Activated T-helper 17 cell treated with anti-CD3 and anti-CD28 coated beads, Interleukin-2, amount 50 U/mL, for 72 hours (primary cell): Measurements from ENCODE around the gene POLR2B. TPM values are rescaled to one million over a fixed set of nuclear protein-coding genes. Genes with fewer than 3 reads are reported as not detected.
"Not testable (repeated sequence)": the region's sequence is repeated elsewhere in the genome, so short reads cannot be mapped to it uniquely, and the experiment has no call there.

Source experiments
- ATAC-seq: fragments of 150-1000 bp; cut with Tn5 transposase; replicated peaks from 2 replicates; pipeline ENCODE4 v1.10.0; 2021; ENCODE audit warnings: mild to moderate bottlenecking, moderate library complexity
- H3K27ac Mint-ChIP-seq: one replicate; pipeline ENCODE4 v1.8.0; 2022; ENCODE audit warnings: mixed read lengths
- H3K27me3 Mint-ChIP-seq: one replicate; pipeline ENCODE4 v1.8.0; 2022; ENCODE audit warnings: mixed read lengths
- H3K36me3 Mint-ChIP-seq: one replicate; pipeline ENCODE4 v1.8.0; 2022; ENCODE audit warnings: low read depth, mild to moderate bottlenecking, mixed read lengths
- H3K4me1 Mint-ChIP-seq: one replicate; pipeline ENCODE4 v1.8.0; 2022; ENCODE audit warnings: mixed read lengths
- H3K4me3 Mint-ChIP-seq: one replicate; pipeline ENCODE4 v1.8.0; 2022; ENCODE audit warnings: mild to moderate bottlenecking, mixed read lengths
- H3K9me3 Mint-ChIP-seq: one replicate; pipeline ENCODE4 v1.8.0; 2022; ENCODE audit warnings: mixed read lengths
- total RNA-seq, 2 donors: library from RNA; stranded (reverse); gene quantifications; one replicate each; pipeline ENCODE4 v1.2.3, GENCODE V29; 2022

The POLR2B gene
- total RNA-seq, 2 donors from 2014 or later: 105 to 133 TPM

DNA sequence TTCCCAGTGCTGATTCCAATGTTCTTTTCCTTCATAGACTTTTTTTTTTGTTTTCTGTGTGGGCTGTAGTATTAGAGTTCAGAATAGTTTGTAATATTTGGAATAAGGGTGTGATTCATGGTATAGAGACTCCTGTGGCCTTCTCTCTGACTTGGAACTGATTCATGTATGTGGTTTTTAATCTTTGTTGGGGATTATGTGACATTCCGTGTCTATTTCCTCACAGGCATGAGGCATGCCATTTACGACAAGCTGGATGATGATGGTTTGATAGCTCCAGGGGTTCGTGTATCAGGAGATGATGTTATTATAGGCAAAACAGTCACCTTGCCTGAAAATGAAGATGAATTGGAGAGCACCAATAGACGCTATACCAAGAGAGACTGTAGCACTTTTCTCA, 44.4 kb downstream of the POLR2B start:
- H3K36me3 Mint-ChIP-seq: peaks cover 97% of the 10 kb centered on the region
- H3K9me3 Mint-ChIP-seq: no peaks in the 10 kb centered on the region
- no peaks in the 10 kb centered on the region for H3K27me3 Mint-ChIP-seq
- H3K4me3 Mint-ChIP-seq: no peak overlapping the region
- H3K27ac Mint-ChIP-seq: no peak overlapping the region
- H3K4me1 Mint-ChIP-seq: no peaks in the 10 kb centered on the region
- no peak for ATAC-seq

GRCh38 chr4:57034520-57034919, 55.8 kb downstream of the POLR2B start:
- Mint-ChIP-seq H3K4me3 (no peak overlapping the region), H3K27ac (no peak overlapping the region), H3K4me1 (no peaks in the 10 kb centered on the region), H3K9me3 (no peaks in the 10 kb centered on the region), H3K36me3 (peaks cover 37% of the 10 kb centered on the region), H3K27me3 (peaks cover 12% of the 10 kb centered on the region)
- ATAC-seq: no peak

GRCh38 chr4:57037982-57038604, 59.4 kb downstream of the POLR2B start:
- peaks cover 1% of the 10 kb centered on the region for H3K36me3 Mint-ChIP-seq
- H3K27ac Mint-ChIP-seq: no peak overlapping the region
- ATAC-seq: no peak
- no peaks in the 10 kb centered on the region for H3K9me3 Mint-ChIP-seq
- H3K4me1 Mint-ChIP-seq: no peaks in the 10 kb centered on the region
- peaks cover 20% of the 10 kb centered on the region for H3K27me3 Mint-ChIP-seq
- H3K4me3 Mint-ChIP-seq: no peak overlapping the region

DNA sequence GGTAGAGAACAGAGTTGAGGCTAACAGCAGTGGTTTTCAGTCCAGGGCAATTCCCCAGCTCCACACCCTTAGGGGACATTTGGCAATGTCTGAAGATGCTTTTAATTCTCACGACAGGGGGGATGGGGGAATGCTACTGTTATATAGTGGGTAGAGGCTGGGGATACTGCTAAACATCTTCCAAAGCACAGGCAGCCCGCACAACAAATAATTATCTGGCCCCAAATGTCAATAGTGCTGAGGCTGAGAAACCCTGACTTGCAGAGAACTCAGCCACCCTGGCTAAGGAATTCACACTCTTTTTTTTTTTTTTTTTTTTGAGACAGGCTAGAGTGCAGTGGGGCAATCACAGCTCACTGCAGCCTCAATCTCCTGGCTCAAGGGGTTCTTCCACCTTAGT, 60.6 kb downstream of the POLR2B start:
- Mint-ChIP-seq H3K4me1 (no peaks in the 10 kb centered on the region), H3K9me3 (no peaks in the 10 kb centered on the region), H3K27me3 (peaks cover 20% of the 10 kb centered on the region), H3K4me3 (no peak overlapping the region), H3K36me3 (no peaks in the 10 kb centered on the region), H3K27ac (no peak overlapping the region)
- ATAC-seq: no peak

DNA sequence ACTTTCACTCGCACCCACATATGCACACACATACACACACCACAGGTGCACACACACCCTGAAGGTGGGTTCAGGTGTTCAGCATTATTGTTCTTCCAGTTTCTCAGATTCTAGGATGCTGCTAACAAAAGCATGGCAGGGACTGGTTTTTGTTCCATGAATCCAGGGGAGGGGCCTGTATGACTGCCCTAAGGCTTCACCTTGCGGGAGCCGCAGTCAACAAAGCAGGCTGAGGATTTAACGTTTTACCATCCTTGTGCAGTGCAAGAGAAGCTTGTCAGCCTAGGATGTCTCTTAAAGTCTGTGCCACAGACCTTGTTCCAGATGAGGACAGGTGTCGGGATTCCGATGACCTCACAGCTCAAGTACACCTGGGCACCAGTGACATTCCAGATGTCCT, 61.8 kb downstream of the POLR2B start:
- Mint-ChIP-seq H3K27ac (no peak overlapping the region), H3K4me1 (no peaks in the 10 kb centered on the region), H3K27me3 (peaks cover 20% of the 10 kb centered on the region), H3K9me3 (no peaks in the 10 kb centered on the region), H3K4me3 (no peak overlapping the region), H3K36me3 (no peaks in the 10 kb centered on the region)
- ATAC-seq: no peak

GRCh38 chr4:57041020-57041419, 62.3 kb downstream of the POLR2B start:
- Mint-ChIP-seq H3K36me3 (no peaks in the 10 kb centered on the region), H3K4me3 (no peak overlapping the region), H3K27me3 (peaks cover 23% of the 10 kb centered on the region)

GRCh38 chr4:57042711-57043169, 64.0 kb downstream of the POLR2B start:
- Mint-ChIP-seq H3K36me3 (no peaks in the 10 kb centered on the region), H3K4me1 (no peaks in the 10 kb centered on the region), H3K9me3 (no peaks in the 10 kb centered on the region), H3K27ac (no peak overlapping the region), H3K4me3 (no peak overlapping the region), H3K27me3 (peaks cover 29% of the 10 kb centered on the region)
- ATAC-seq: no peak

More at GRCh38 chr4:57041020-57041419, 62.3 kb downstream of the POLR2B start:
- H3K9me3 Mint-ChIP-seq: no peaks in the 10 kb centered on the region
- H3K27ac Mint-ChIP-seq: no peak overlapping the region
- no peak for ATAC-seq
- H3K4me1 Mint-ChIP-seq: no peaks in the 10 kb centered on the region

DNA sequence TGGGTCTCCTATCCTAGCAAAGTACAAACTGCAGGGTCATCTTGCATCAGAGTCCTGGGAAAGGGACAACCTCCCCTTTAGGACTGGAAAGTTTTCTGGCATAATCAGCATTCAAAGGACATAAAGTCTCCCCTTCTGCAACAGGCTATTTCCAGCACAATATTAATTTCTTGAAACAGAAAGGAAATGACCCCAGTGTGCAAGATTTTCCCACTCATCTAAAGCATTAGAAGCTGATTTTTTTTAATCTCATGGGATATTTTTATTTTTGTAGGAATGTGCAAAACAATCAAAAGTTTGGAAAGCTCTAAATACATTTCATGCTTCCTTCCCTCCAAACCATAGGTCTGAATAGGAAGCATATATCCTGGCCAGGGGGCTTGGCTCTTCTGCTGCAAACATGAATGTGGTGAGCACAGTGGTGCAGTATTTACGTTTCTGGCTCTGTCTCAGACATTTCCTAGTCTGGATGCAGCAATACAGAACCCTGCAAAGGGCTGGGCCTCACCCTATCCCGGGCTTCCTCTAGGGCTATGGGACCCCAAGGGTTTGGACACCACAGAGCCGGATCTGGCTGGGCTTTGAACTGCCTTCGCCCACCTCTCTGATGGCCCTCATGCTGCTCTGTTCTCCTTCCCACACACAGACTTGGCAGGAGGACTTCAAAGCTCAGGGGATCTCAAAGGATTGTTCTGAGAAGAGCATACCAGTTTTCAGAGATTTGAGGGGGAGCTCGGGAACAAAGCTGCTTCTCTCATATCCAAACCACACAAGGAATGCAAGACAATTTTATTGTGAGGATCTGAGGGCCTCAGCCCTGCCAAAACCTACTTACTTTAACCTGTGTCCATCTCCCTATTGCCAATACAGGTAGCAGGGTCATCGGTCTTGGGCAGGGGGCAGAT, 64.9 kb downstream of the POLR2B start:
- no peaks in the 10 kb centered on the region for H3K36me3 Mint-ChIP-seq
- no peaks in the 10 kb centered on the region for H3K9me3 Mint-ChIP-seq
- H3K4me3 Mint-ChIP-seq: no peak overlapping the region
- no peak for ATAC-seq
- H3K4me1 Mint-ChIP-seq: no peaks in the 10 kb centered on the region
- H3K27ac Mint-ChIP-seq: no peak overlapping the region
- peaks cover 25% of the 10 kb centered on the region for H3K27me3 Mint-ChIP-seq

DNA sequence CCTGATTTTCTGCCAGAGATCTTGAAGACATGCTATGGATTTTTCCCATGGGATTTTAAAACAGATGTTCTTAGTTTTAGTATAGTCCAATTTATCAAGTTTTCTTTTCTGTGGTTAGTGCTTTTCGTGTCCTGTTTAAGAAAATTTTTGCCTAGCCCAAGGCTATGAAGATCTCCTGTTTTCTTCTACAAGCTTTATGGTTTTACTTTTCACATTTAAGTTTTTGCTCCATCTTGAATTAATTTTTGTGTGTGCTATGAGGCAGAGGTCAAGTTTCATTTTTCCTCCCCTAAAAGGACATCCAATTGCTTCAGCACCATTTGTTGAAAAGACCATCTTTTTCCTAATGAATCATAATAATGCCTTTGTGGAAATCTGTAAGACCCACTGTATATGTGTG, 65.6 kb downstream of the POLR2B start:
- no peaks in the 10 kb centered on the region for H3K9me3 Mint-ChIP-seq
- ATAC-seq: no peak
- H3K36me3 Mint-ChIP-seq: no peaks in the 10 kb centered on the region
- H3K27me3 Mint-ChIP-seq: peaks cover 23% of the 10 kb centered on the region
- no peak overlapping the region for H3K27ac Mint-ChIP-seq
- H3K4me1 Mint-ChIP-seq: no peaks in the 10 kb centered on the region
- H3K4me3 Mint-ChIP-seq: no peak overlapping the region

GRCh38 chr4:57044996-57045395, 66.3 kb downstream of the POLR2B start:
- Mint-ChIP-seq H3K27me3 (peaks cover 27% of the 10 kb centered on the region), H3K4me1 (no peaks in the 10 kb centered on the region), H3K9me3 (no peaks in the 10 kb centered on the region), H3K4me3 (no peak overlapping the region), H3K36me3 (no peaks in the 10 kb centered on the region), H3K27ac (no peak overlapping the region)
- no peak for ATAC-seq

DNA sequence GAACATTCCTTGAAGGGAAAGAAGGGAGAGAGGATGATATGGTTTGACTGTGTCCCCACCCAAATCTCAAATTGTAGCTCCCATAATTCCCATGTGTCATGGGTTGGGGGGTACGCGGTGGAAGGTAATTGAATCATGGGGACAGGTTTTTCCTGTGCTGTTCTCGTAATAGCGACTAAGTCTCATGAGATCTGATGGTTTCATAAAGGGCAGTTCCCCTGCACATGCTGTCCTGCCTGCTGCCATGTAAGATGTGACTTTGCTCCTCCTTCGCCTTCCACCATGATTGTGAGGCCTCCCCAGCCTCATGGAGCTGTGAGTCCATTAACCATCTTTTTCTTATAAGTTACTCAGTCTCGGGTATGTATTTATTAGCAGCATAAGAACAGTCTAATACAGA, 68.3 kb downstream of the POLR2B start:
- not testable (repeated sequence) for H3K4me1 Mint-ChIP-seq

DNA sequence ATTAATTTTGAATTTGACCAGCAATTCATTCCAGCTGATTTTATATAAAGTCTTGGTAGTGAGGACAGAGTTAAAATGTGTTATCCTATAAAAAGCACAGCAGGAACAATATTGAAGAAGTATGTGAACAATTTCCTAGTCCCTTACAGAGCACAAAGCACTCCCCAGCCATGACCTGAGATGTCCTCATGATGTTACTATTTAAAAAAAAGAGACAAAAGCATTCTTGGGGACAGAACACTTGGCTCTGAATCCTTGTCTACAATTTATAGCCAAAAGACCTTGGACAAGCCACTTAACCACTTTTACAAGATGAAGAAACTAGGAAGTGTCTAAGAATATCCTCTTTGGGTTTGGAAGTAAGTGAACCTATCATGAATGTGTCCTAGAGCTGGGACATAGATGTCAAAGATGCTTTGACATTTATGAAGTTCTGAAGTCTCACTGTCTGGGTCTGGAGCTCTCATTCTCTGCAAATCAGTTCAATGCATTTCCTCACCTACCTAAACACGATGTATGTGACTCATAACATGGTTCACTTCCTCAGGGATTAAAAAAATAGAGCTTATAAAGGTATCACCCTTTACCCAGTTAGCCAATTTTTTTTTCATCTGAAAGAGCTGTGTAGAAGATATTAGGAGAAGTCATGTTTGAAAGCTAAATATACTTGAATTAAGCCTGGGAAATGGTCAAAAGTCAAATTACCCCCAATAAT, 70.1 kb downstream of the POLR2B start:
- ATAC-seq: no peak
- Mint-ChIP-seq H3K4me1 (no peaks in the 10 kb centered on the region), H3K4me3 (no peak overlapping the region), H3K9me3 (no peaks in the 10 kb centered on the region), H3K27me3 (peaks cover 33% of the 10 kb centered on the region), H3K36me3 (no peaks in the 10 kb centered on the region), H3K27ac (no peak overlapping the region)

More for the DNA sequence above, 68.3 kb downstream of the POLR2B start:
- H3K36me3 Mint-ChIP-seq, H3K27ac Mint-ChIP-seq, H3K9me3 Mint-ChIP-seq, ATAC-seq, H3K4me3 Mint-ChIP-seq: not testable (repeated sequence)
- H3K27me3 Mint-ChIP-seq: peaks cover 31% of the 10 kb centered on the region

DNA sequence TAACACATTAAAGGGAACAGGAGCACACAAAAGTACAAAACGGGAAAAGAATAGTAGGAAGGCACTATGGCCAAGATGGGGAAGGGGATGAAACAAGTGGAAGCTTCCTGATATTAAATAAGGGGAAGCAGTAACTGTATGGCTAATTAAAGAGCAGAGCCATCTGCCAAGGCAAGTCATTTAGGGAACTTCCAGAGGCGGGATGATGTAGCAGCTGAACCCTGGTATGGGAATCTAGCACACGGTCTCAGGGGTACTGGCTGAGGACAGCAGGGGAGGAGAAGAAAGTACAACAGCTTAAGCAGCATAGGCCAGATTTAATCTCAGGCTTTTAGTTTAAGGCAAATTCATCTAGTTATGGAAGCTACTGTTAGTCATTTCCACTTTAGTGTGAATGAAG, 72.4 kb downstream of the POLR2B start:
- Mint-ChIP-seq H3K4me3 (no peak overlapping the region), H3K27ac (no peak overlapping the region), H3K27me3 (peaks cover 39% of the 10 kb centered on the region), H3K9me3 (no peaks in the 10 kb centered on the region), H3K4me1 (no peaks in the 10 kb centered on the region), H3K36me3 (no peaks in the 10 kb centered on the region)
- ATAC-seq: no peak

DNA sequence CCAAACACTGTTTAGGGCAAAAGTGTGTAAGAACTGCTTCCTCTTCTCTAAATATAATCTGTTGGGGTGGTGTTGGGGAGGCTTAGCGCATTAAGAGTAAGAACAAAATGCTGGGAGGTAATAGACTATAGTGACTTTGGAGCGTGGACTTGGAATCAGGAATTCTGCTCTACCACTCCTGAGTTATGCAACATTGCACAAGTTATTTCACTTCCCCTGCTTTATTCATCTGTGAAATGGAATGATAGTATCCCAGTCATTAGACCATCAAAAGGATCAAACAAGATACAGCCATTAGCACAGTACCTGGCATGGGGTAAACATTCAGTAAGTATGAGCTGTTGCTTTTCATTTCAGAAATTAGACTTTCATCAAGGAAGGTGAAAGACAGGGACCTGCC, 72.8 kb downstream of the POLR2B start:
- no peaks in the 10 kb centered on the region for H3K4me1 Mint-ChIP-seq
- ATAC-seq: no peak
- no peak overlapping the region for H3K27ac Mint-ChIP-seq
- no peaks in the 10 kb centered on the region for H3K9me3 Mint-ChIP-seq
- no peaks in the 10 kb centered on the region for H3K36me3 Mint-ChIP-seq
- H3K27me3 Mint-ChIP-seq: peaks cover 42% of the 10 kb centered on the region
- H3K4me3 Mint-ChIP-seq: no peak overlapping the region
